MM.1S (cell line): ENCODE results near the gene LINC01488.

ENCODE experiments used
- DNase-seq: peaks from one replicate; pipeline ENCODE4 v3.0.0-alpha.2; 2015
- H2AFZ ChIP-seq: fragments of 300-600 bp; sonication (generic); 2 replicates; pipeline ENCODE4 v1.6.0; 2016; ENCODE audit warnings: antibody characterized with exemption, low read length
- H3F3A ChIP-seq: fragments of 300-600 bp; sonication (generic); 2 replicates; pipeline ENCODE4 v1.6.1; 2016; ENCODE audit warnings: mild to moderate bottlenecking, antibody characterized with exemption, low read length, moderate library complexity, mixed read lengths; ENCODE audit not compliant: insufficient read depth
- H3K27ac ChIP-seq: fragments of 300-600 bp; sonication (generic); 2 replicates; pipeline ENCODE4 v1.5.1; 2016; ENCODE audit warnings: mild to moderate bottlenecking, low read length
- H3K27me3 ChIP-seq: fragments of 300-600 bp; sonication (generic); replicated peaks from 2 replicates; pipeline ENCODE4 v1.6.0; 2016; ENCODE audit warnings: low read length; ENCODE audit not compliant: insufficient read depth
- H3K36me3 ChIP-seq: fragments of 300-600 bp; sonication (generic); replicated peaks from 2 replicates; pipeline ENCODE4 v1.6.1; 2016; ENCODE audit warnings: mild to moderate bottlenecking, low read length, mixed read lengths; ENCODE audit not compliant: insufficient read depth
- H3K4me1 ChIP-seq: fragments of 300-600 bp; sonication (generic); 2 replicates; pipeline ENCODE4 v1.6.1; 2016; ENCODE audit warnings: low read length, mixed read lengths
- H3K4me2 ChIP-seq: fragments of 300-600 bp; sonication (generic); 2 replicates; pipeline ENCODE4 v1.6.0; 2016; ENCODE audit warnings: low read depth, low read length
- H3K4me3 ChIP-seq: fragments of 300-600 bp; sonication (generic); 2 replicates; pipeline ENCODE4 v1.5.1; 2016; ENCODE audit warnings: low read length, mixed read lengths
- H3K79me2 ChIP-seq: fragments of 300-600 bp; sonication (generic); 2 replicates; pipeline ENCODE4 v1.6.1; 2016; ENCODE audit warnings: mixed run types, low read length, mixed read lengths
- H3K9ac ChIP-seq: fragments of 300-600 bp; sonication (generic); 2 replicates; pipeline ENCODE4 v1.6.1; 2016; ENCODE audit warnings: low read length, mixed read lengths
- H3K9me2 ChIP-seq: fragments of 300-600 bp; sonication (generic); replicated peaks from 2 replicates; pipeline ENCODE4 v1.6.1; 2016; ENCODE audit warnings: mild to moderate bottlenecking, low read length, mixed read lengths; ENCODE audit not compliant: insufficient read depth
- H3K9me3 ChIP-seq: fragments of 300-600 bp; sonication (generic); replicated peaks from 2 replicates; pipeline ENCODE4 v1.6.1; 2016; ENCODE audit warnings: mild to moderate bottlenecking, low read length, mixed read lengths; ENCODE audit not compliant: insufficient read depth
- H4K20me1 ChIP-seq: fragments of 300-600 bp; sonication (generic); 2 replicates; pipeline ENCODE4 v1.6.1; 2016; ENCODE audit warnings: mild to moderate bottlenecking, low read length, moderate library complexity, mixed read lengths; ENCODE audit not compliant: insufficient read depth
- CTCF ChIP-seq: fragments of 300-600 bp; sonication (generic); IDR thresholded peaks from 2 replicates; pipeline ENCODE4 v1.5.1; 2016; ENCODE audit warnings: antibody characterized with exemption, low read length, mixed read lengths
- EZH2 ChIP-seq: fragments of 300-600 bp; sonication (generic); optimal IDR thresholded peaks from 2 replicates; pipeline ENCODE3; 2017; ENCODE audit warnings: low read depth, mild to moderate bottlenecking, antibody characterized with exemption, low read length, mixed read lengths
- EZH2phosphoT487 ChIP-seq: fragments of 300-600 bp; sonication (generic); IDR thresholded peaks from 2 replicates; pipeline ENCODE4 v1.6.1; 2018; ENCODE audit warnings: antibody characterized with exemption, low read length

Gene LINC01488

GRCh38 chr11:69443968-69444364, 37.5 kb upstream of the LINC01488 start:
- no peak for DNase-seq
- Histone ChIP-seq H3K9me3 (no peaks in the 10 kb centered on the region), H3K4me2 (peak overlapping the region; percentile 89), H3K27me3 (peaks cover 48% of the 10 kb centered on the region), H2AFZ (peak overlapping the region; percentile 81), H4K20me1 (no peaks in the 10 kb centered on the region), H3K9me2 (no peaks in the 10 kb centered on the region), H3K36me3 (no peaks in the 10 kb centered on the region), H3K4me1 (peaks cover 8% of the 10 kb centered on the region; the same call in 1 of the 2 replicates), H3F3A (no peaks in the 10 kb centered on the region), H3K79me2 (no peaks in the 10 kb centered on the region), H3K4me3 (peak overlapping the region; percentile 56; the same call in 1 of the 2 replicates), H3K27ac (no peak overlapping the region), H3K9ac (peak overlapping the region; percentile 26; the same call in 1 of the 2 replicates)
- no peak for TF ChIP-seq EZH2
- TF ChIP-seq EZH2phosphoT487, result no peak
- TF ChIP-seq CTCF, result no peak

- DNase-seq, result no peak
- TF ChIP-seq EZH2 (no peak), EZH2phosphoT487 (no peak), CTCF (no peak)
- H3K27me3 ChIP-seq, result peaks cover 48% of the 10 kb centered on the region
- no peak overlapping the region for H2AFZ ChIP-seq
- no peak overlapping the region for H3K4me2 ChIP-seq
- H3K4me3 ChIP-seq, result no peak overlapping the region
- H3K27ac ChIP-seq, result no peak overlapping the region
- H3K9ac ChIP-seq, result no peak overlapping the region
- no peaks in the 10 kb centered on the region for H3K36me3 ChIP-seq
- no peaks in the 10 kb centered on the region for H3K79me2 ChIP-seq
- H4K20me1 ChIP-seq, result no peaks in the 10 kb centered on the region
- no peaks in the 10 kb centered on the region for H3K9me2 ChIP-seq
- peaks cover 8% of the 10 kb centered on the region; the same call in 1 of the 2 replicates for H3K4me1 ChIP-seq
- H3K9me3 ChIP-seq, result no peaks in the 10 kb centered on the region
- no peaks in the 10 kb centered on the region for H3F3A ChIP-seq
These were observed 36.9 kb upstream of the LINC01488 start for GRCh38 chr11:69444381-69445130.

- Histone ChIP-seq H3K9ac (no peak overlapping the region), H3K27me3 (peaks cover 45% of the 10 kb centered on the region), H3K4me3 (no peak overlapping the region), H3K79me2 (no peaks in the 10 kb centered on the region), H3F3A (no peaks in the 10 kb centered on the region), H4K20me1 (no peaks in the 10 kb centered on the region), H2AFZ (no peak overlapping the region), H3K27ac (no peak overlapping the region), H3K4me2 (no peak overlapping the region), H3K4me1 (peaks cover 8% of the 10 kb centered on the region; the same call in 1 of the 2 replicates), H3K9me3 (no peaks in the 10 kb centered on the region), H3K36me3 (no peaks in the 10 kb centered on the region), H3K9me2 (no peaks in the 10 kb centered on the region)
- TF ChIP-seq EZH2phosphoT487 (no peak), EZH2 (no peak), CTCF (no peak)
- no peak for DNase-seq
These were observed 36.4 kb upstream of the LINC01488 start for GRCh38 chr11:69445131-69445470.
